K562 (cell line): Measurements from ENCODE around the gene ME3. TPM values are rescaled to one million over a fixed set of nuclear protein-coding genes. Genes with fewer than 3 reads are reported as not detected.

Source experiments
- CREB5 ChIP-seq: fragments of 250-450 bp; sonication (Bioruptor Pico); IDR thresholded peaks from 2 replicates; pipeline ENCODE4 v1.5.0; 2020; ENCODE audit warnings: mild to moderate bottlenecking
- HDAC3 ChIP-seq: fragments of 450-650 bp; IDR thresholded peaks from 2 replicates; pipeline ENCODE4 v1.6.1; 2018; ENCODE audit warnings: borderline replicate concordance, mild to moderate bottlenecking, moderate library complexity; ENCODE audit not compliant: partially characterized antibody
- KAT2B ChIP-seq: IDR thresholded peaks from one replicate; pipeline ENCODE4 v1.6.1; 2012; ENCODE audit warnings: low read depth, mild to moderate bottlenecking, control low read depth, inconsistent platforms, low read length, moderate library complexity
- MED1 ChIP-seq: sonication (generic); formaldehyde crosslinking; IDR thresholded peaks from 2 replicates; pipeline ENCODE4 v1.8.1; 2023; ENCODE audit warnings: missing genetic modification reagents, borderline replicate concordance
- MEF2A ChIP-seq: IDR thresholded peaks from 2 replicates; pipeline ENCODE4 v1.6.1; 2011; ENCODE audit warnings: low read depth, mild to moderate bottlenecking, low read length, moderate library complexity; ENCODE audit not compliant: control insufficient read depth
- PHF8 ChIP-seq: fragments of 200-600 bp; sonication (generic); IDR thresholded peaks from 2 replicates; pipeline ENCODE4 v1.6.1; 2012; ENCODE audit warnings: mixed run types, mild to moderate bottlenecking, inconsistent platforms, low read length, moderate library complexity, borderline replicate concordance
- ZBTB5 ChIP-seq: fragments of 450-650 bp; IDR thresholded peaks from 2 replicates; pipeline ENCODE4 v1.6.1; 2017; ENCODE audit warnings: antibody characterized with exemption
- ZKSCAN8 ChIP-seq: fragments of 200-800 bp; sonication (Bioruptor generic); IDR thresholded peaks from 2 replicates; pipeline ENCODE4 v1.6.1; 2016; ENCODE audit warnings: missing genetic modification characterization, missing compliant biosample characterization
- ZNF445 ChIP-seq: fragments of 250-450 bp; sonication (Bioruptor Pico); IDR thresholded peaks from 2 replicates; pipeline ENCODE4 v1.4.0; 2020; ENCODE audit warnings: low read depth, mild to moderate bottlenecking, moderate library complexity
- polyA plus RNA-seq, 8 experiments: library from polyadenylated mRNA; depleted of rRNA in 4 of 8; stranded (reverse) in 5 of 8; unstranded in 3 of 8; fragments of >200 nt; fragmentation: Nextera tagmentation in 2 of 8; fragmentation: Illumina TruSeq in 1 of 8; extraction: Ambion mirVana in 2 of 8; extraction: Trizol in 1 of 8; gene quantifications; 2 replicates each; pipeline versions ENCODE4 v1.2.1 to v1.2.3, GENCODE V29; 2011 to 2014; ENCODE audit warnings: inconsistent platforms in 1 of 8, missing spikeins in 1 of 8
- total RNA-seq, 7 experiments: library from RNA; depleted of rRNA in 6 of 7; stranded (reverse); fragments of >200 nt in 6 of 7; fragmentation: Illumina TruSeq in 2 of 7; extraction: Trizol in 2 of 7; gene quantifications; 2 replicates each; pipeline versions ENCODE4 v1.2.1 to v1.2.3, GENCODE V29; 2011 to 2021; ENCODE audit warnings: low replicate concordance in 1 of 7
- TF ChIP-seq, protein P1 (sequence below): fragments of 250-450 bp; sonication (Bioruptor Pico); IDR thresholded peaks from 2 replicates; pipeline ENCODE4 v1.9.0; 2021; ENCODE audit warnings: mild to moderate bottlenecking, inconsistent platforms
- TF ChIP-seq, protein P2 (sequence below): fragments of 250-450 bp; sonication (Bioruptor Pico); IDR thresholded peaks from 2 replicates; pipeline ENCODE4 v1.5.0; 2020; ENCODE audit warnings: mild to moderate bottlenecking, borderline replicate concordance
- TF ChIP-seq, protein P3 (sequence below): fragments of 250-450 bp; sonication (Bioruptor Pico); IDR thresholded peaks from 2 replicates; pipeline ENCODE4 v1.8.0; 2022; ENCODE audit warnings: inconsistent platforms, mild to moderate bottlenecking, moderate library complexity, borderline replicate concordance

Gene ME3
- total and polyA plus RNA-seq, 9 of the 15 experiments (the other 6 are each of a cell fraction or from before 2014, with no cell fraction given), result not detected

DNA sequence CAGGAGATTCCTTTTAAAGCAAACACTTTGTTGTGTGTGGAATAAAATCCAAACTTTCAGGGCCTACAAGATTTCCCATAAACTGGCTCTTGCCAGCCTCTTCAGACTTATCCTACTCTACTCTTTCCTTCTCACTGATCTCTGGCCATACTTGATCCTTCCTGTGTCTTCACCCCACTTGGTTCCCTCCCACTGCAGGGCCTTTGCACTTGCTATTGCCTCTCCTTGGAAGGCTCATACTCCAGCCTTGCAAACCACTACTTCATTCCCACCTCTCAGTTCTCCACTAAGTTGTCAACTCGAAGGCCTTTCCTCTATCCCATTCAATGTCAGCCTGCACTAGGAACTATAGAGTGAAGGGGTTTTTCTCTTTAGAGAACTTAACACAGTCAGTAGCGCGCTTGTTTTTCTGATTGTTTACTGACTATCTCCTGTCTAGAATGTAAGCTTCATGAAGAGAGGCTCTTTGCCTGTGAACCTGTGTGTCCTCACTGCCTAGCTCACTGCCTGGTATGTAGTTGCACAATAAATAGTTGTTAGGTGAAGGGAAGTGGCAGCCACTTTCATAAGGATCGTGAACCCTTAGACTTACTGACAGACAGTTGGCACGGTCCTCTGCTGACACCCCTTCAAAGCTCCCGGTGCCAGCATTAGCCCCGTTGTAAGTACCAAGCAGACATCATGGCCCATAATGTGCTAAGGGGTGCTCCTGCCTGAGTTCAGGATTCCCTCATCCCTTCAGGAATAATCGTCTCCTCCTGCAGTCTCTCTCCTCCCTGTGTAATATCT, 833 bp upstream of the ME3 start (continued):
- TF ChIP-seq, protein P1, sequence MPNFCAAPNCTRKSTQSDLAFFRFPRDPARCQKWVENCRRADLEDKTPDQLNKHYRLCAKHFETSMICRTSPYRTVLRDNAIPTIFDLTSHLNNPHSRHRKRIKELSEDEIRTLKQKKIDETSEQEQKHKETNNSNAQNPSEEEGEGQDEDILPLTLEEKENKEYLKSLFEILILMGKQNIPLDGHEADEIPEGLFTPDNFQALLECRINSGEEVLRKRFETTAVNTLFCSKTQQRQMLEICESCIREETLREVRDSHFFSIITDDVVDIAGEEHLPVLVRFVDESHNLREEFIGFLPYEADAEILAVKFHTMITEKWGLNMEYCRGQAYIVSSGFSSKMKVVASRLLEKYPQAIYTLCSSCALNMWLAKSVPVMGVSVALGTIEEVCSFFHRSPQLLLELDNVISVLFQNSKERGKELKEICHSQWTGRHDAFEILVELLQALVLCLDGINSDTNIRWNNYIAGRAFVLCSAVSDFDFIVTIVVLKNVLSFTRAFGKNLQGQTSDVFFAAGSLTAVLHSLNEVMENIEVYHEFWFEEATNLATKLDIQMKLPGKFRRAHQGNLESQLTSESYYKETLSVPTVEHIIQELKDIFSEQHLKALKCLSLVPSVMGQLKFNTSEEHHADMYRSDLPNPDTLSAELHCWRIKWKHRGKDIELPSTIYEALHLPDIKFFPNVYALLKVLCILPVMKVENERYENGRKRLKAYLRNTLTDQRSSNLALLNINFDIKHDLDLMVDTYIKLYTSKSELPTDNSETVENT (CRISPR knock-in tag), result no peak
- TF ChIP-seq PHF8, result no peak
- TF ChIP-seq CREB5 (CRISPR knock-in tag), result no peak
- no peak for TF ChIP-seq HDAC3
- TF ChIP-seq ZKSCAN8 (CRISPR knock-in tag), result no peak
- no peak for TF ChIP-seq ZBTB5
- no peak for TF ChIP-seq KAT2B
- TF ChIP-seq ZNF445 (CRISPR knock-in tag), result no peak
- TF ChIP-seq, protein P2, sequence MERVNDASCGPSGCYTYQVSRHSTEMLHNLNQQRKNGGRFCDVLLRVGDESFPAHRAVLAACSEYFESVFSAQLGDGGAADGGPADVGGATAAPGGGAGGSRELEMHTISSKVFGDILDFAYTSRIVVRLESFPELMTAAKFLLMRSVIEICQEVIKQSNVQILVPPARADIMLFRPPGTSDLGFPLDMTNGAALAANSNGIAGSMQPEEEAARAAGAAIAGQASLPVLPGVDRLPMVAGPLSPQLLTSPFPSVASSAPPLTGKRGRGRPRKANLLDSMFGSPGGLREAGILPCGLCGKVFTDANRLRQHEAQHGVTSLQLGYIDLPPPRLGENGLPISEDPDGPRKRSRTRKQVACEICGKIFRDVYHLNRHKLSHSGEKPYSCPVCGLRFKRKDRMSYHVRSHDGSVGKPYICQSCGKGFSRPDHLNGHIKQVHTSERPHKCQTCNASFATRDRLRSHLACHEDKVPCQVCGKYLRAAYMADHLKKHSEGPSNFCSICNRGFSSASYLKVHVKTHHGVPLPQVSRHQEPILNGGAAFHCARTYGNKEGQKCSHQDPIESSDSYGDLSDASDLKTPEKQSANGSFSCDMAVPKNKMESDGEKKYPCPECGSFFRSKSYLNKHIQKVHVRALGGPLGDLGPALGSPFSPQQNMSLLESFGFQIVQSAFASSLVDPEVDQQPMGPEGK (CRISPR knock-in tag), result no peak
- TF ChIP-seq, protein P3, sequence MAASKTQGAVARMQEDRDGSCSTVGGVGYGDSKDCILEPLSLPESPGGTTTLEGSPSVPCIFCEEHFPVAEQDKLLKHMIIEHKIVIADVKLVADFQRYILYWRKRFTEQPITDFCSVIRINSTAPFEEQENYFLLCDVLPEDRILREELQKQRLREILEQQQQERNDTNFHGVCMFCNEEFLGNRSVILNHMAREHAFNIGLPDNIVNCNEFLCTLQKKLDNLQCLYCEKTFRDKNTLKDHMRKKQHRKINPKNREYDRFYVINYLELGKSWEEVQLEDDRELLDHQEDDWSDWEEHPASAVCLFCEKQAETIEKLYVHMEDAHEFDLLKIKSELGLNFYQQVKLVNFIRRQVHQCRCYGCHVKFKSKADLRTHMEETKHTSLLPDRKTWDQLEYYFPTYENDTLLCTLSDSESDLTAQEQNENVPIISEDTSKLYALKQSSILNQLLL (CRISPR knock-in tag), result no peak
- no peak for TF ChIP-seq MED1 (CRISPR knock-in tag)
- no peak for TF ChIP-seq MEF2A
